SK-N-MC (cell line): ENCODE measurements around the gene FOXP1.

ENCODE experiments used
- EZH2 ChIP-seq: fragments of 200-600 bp; sonication (generic); IDR thresholded peaks from one replicate; pipeline ENCODE4 v1.6.1; 2017; ENCODE audit warnings: antibody characterized with exemption
- FOXP2 ChIP-seq: optimal IDR thresholded peaks from 2 replicates; pipeline ENCODE3; 2011; ENCODE audit warnings: mild to moderate bottlenecking, moderate library complexity; ENCODE audit not compliant: insufficient read depth; ENCODE audit errors: extremely low read length, control extremely low read depth
- POLR2AphosphoS5 ChIP-seq: IDR thresholded peaks from 2 replicates; pipeline ENCODE4 v1.6.1; 2012; ENCODE audit warnings: mild to moderate bottlenecking, low read depth, low read length, borderline replicate concordance

DNA sequence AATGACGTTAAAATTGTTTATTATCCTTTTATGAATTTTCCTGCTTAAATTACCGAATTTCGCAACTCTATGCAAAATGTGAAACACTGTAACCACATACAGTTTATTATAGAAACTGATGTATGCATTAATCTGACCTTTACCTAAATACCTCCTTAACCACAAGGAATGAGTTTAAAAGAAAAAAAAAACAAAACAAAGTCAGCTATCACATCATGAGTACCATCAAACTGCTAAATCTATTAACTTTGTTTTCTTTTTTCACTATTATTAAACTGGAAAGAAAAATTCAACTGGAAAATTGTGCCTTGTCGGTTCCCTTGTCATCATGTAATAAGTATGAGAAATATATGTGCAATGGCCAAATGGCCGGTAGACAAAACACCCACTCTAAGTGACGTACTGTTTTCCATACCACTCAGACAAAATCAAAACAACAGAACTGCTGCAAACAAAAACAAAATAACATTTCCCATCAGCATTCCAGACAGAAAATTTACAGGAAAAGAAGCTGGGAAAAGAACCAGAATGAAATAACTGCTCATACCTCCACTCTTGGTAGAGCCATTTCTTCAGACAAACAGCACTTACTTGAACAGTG lies 415.3 kb downstream of the FOXP1 start:
- TF ChIP-seq POLR2AphosphoS5 (no peak), EZH2 (no peak), FOXP2 (no peak)
